Stimulated activated CD4-positive, alpha-beta T cell treated with anti-CD3 and anti-CD28 coated beads, TNF-alpha, amount 100 ng/mL, for 1 hour (primary cell): ENCODE data around the gene RERE.

Experiments
- DNase-seq, 3 donors: peaks; one replicate each; pipeline ENCODE4 v3.0.0-alpha.2; 2020; ENCODE audit warnings: low read depth in 3 of 3, low spot score in 1 of 3

The RERE gene

GRCh38 chr1:8669606-8670335 is 147.7 kb downstream of the RERE start:
- no peak for DNase-seq

GRCh38 chr1:8667869-8668594 is 149.4 kb downstream of the RERE start:
- DNase-seq, result no peak

- DNase-seq, result no peak
Measured at GRCh38 chr1:8666389-8667167, 150.9 kb downstream of the RERE start.

GRCh38 chr1:8665833-8666232 is 151.6 kb downstream of the RERE start:
- DNase-seq, result no peak

GRCh38 chr1:8664887-8665286 is 152.6 kb downstream of the RERE start:
- DNase-seq, result no peak

- DNase-seq, result no peak
Measured at GRCh38 chr1:8663915-8664329, 153.5 kb downstream of the RERE start.

- DNase-seq, result no peak
Measured at GRCh38 chr1:8663090-8663802, 154.2 kb downstream of the RERE start.

GRCh38 chr1:8662380-8663072 is 154.9 kb downstream of the RERE start:
- DNase-seq, result no peak

GRCh38 chr1:8661185-8662110 is 156.0 kb downstream of the RERE start:
- DNase-seq, result no peak

GRCh38 chr1:8660411-8660828 is 157.0 kb downstream of the RERE start:
- no peak for DNase-seq

- no peak for DNase-seq
Measured at GRCh38 chr1:8659593-8659992, 157.8 kb downstream of the RERE start.

GRCh38 chr1:8653878-8654277 is 163.6 kb downstream of the RERE start:
- no peak for DNase-seq

- DNase-seq, result no peak
Measured at GRCh38 chr1:8652467-8653046, 164.9 kb downstream of the RERE start.

- DNase-seq, result no peak
Measured at GRCh38 chr1:8651962-8652361, 165.5 kb downstream of the RERE start.

GRCh38 chr1:8651236-8651890 is 166.1 kb downstream of the RERE start:
- no peak for DNase-seq

GRCh38 chr1:8649875-8650274 is 167.6 kb downstream of the RERE start:
- DNase-seq, result no peak

- no peak for DNase-seq
Measured at GRCh38 chr1:8649027-8649426, 168.4 kb downstream of the RERE start.

- DNase-seq, result no peak
Measured at GRCh38 chr1:8646996-8647395, 170.4 kb downstream of the RERE start.

- DNase-seq, result no peak
Measured at GRCh38 chr1:8646189-8646588, 171.3 kb downstream of the RERE start.
